ENCODE measurements around the gene IL6. TPM values are rescaled to one million over a fixed set of nuclear protein-coding genes. Genes with fewer than 3 reads are reported as not detected.

The IL6 gene
- polyA plus RNA-seq, 1 of the 3 experiments (the other 2 are of a cell fraction): 20.5 TPM

GRCh38 chr7:22696541-22697228 lies 30.3 kb upstream of the IL6 start:
- no peak for DNase-seq
- Histone ChIP-seq H3K27ac (ENCODE audit: low read depth in 2 of 2, low read length in 1 of 2) (peak overlapping the region in 1 of 2 experiments; percentile 7; a peak in 1 of 4 replicates), H3K36me3 (replicated peaks in 1 of 2; ENCODE audit: control insufficient read depth in 1 of 2, insufficient read depth in 2 of 2, low read length in 1 of 2) (no peaks in the 10 kb centered on the region), H4K20me1 (ENCODE audit: insufficient read depth) (no peaks in the 10 kb centered on the region), H3K9me3 (no peaks in the 10 kb centered on the region), H2AFZ (ENCODE audit: low read depth) (peak overlapping the region; percentile 38; the same call in 1 of the 2 replicates), H3K79me2 (ENCODE audit: insufficient read depth) (no peaks in the 10 kb centered on the region), H3K9ac (no peak overlapping the region), H3F3A (replicated peaks; ENCODE audit: insufficient read depth) (peaks cover 3% of the 10 kb centered on the region), H3K4me1 (ENCODE audit: control insufficient read depth in 1 of 2, insufficient read depth in 2 of 2, low read depth in 1 of 2, low read length in 1 of 2) (no peaks in the 10 kb centered on the region), H3K27me3 (ENCODE audit: insufficient read depth) (peaks cover 1% of the 10 kb centered on the region; the same call in 1 of the 2 replicates), H3K9me2 (no peaks in the 10 kb centered on the region), H3K4me2 (no peak overlapping the region), H3K4me3 (ENCODE audit: low read depth in 2 of 2, low read length in 1 of 2) (no peak overlapping the region)
- POLR2A ChIA-PET: no interaction called here
- CTCF ChIA-PET: interaction anchor here (1.2 to 1.5 kb wide), 2 partner anchors 12 to 613 kb away, joined by 3 to 5 read pairs; no protein-coding TSS in a partner anchor
- TF ChIP-seq MXI1 (IDR thresholded peaks at IDR 0.05; ENCODE audit: low read depth, low read length) (no peak), CHD2 (IDR thresholded peaks at IDR 0.05; ENCODE audit: low read length, partially characterized antibody) (no peak), RCOR1 (IDR thresholded peaks at IDR 0.05; ENCODE audit: low read length) (no peak), JUND (IDR thresholded peaks at IDR 0.05) (no peak), PBX3 (IDR thresholded peaks at IDR 0.05) (no peak), RAD21 (IDR thresholded peaks at IDR 0.05; ENCODE audit: low read length) (no peak), RFX5 (IDR thresholded peaks at IDR 0.05; ENCODE audit: low read length) (no peak), EZH2phosphoT487 (IDR thresholded peaks at IDR 0.05; ENCODE audit: borderline replicate concordance, low read depth) (no peak), FOXJ3 (CRISPR knock-in tag; IDR thresholded peaks at IDR 0.05) (no peak), NFIC (IDR thresholded peaks at IDR 0.05; ENCODE audit: borderline replicate concordance) (no peak), FOSL2 (IDR thresholded peaks at IDR 0.05; ENCODE audit: borderline replicate concordance, low read depth) (no peak)
- TF ChIP-seq, protein P1, sequence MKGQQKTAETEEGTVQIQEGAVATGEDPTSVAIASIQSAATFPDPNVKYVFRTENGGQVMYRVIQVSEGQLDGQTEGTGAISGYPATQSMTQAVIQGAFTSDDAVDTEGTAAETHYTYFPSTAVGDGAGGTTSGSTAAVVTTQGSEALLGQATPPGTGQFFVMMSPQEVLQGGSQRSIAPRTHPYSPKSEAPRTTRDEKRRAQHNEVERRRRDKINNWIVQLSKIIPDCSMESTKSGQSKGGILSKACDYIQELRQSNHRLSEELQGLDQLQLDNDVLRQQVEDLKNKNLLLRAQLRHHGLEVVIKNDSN (IDR thresholded peaks at IDR 0.05; ENCODE audit: borderline replicate concordance, low read depth): no peak
- TF ChIP-seq, protein P2, sequence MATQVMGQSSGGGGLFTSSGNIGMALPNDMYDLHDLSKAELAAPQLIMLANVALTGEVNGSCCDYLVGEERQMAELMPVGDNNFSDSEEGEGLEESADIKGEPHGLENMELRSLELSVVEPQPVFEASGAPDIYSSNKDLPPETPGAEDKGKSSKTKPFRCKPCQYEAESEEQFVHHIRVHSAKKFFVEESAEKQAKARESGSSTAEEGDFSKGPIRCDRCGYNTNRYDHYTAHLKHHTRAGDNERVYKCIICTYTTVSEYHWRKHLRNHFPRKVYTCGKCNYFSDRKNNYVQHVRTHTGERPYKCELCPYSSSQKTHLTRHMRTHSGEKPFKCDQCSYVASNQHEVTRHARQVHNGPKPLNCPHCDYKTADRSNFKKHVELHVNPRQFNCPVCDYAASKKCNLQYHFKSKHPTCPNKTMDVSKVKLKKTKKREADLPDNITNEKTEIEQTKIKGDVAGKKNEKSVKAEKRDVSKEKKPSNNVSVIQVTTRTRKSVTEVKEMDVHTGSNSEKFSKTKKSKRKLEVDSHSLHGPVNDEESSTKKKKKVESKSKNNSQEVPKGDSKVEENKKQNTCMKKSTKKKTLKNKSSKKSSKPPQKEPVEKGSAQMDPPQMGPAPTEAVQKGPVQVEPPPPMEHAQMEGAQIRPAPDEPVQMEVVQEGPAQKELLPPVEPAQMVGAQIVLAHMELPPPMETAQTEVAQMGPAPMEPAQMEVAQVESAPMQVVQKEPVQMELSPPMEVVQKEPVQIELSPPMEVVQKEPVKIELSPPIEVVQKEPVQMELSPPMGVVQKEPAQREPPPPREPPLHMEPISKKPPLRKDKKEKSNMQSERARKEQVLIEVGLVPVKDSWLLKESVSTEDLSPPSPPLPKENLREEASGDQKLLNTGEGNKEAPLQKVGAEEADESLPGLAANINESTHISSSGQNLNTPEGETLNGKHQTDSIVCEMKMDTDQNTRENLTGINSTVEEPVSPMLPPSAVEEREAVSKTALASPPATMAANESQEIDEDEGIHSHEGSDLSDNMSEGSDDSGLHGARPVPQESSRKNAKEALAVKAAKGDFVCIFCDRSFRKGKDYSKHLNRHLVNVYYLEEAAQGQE (IDR thresholded peaks at IDR 0.05; ENCODE audit: low read depth, low read length): no peak
- 12% methylated on average over 4 of the region's 4 CpGs for WGBS (ENCODE audit: low lambda C conversion rate)

Data from SK-N-SH (cell line).